ENCODE measurements around the gene GPR183.

The GPR183 gene

DNA sequence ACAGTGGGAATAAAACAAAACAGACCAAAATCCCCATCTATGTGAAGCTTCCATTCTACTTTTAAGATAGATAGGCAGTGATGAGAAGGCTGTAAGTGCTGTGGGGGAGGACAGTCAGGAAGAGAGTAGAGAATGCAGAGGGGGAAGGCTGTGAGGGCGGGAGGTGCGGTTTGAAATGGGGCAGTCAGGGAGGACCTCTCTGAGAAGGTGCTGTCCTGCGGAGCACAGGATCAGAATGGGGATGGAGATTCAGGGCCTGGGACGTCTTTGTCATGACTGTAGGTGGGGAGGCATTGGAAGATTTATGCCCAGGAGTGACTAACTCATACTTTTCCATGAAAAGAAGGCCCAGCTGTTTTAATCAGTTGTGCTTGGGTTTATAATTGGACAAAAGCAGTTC is 3.9 kb upstream of the GPR183 start:
- no peak for DNase-seq

DNA sequence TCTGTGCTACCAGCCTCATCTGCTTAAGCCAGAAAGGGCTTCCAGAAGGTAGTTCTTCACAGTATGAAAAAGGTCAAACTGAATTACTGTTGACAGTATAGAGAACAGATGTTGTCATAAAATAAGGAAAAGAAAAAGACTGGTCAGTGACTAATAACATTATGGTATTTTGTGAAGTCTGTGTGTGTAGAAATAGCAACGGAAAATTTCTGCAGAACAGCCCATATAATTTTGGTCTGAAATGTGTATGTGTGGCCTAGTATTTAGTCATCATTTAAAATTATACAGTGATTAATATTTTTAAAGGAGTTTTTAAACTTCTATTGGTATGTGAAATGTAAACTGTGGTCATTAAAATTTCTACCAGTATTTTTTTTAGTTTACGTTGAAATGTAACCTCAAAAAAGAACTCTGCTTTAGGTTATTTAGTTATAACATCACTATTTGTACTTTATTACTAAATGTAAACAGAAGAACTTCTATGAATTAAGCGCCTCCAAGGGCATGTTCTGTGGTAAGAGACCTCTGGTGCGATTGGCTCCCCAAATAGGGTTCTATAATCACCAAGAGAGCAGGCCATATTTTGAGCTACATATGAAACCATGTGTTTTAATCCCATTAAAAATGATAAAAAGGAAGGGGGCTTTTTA is 3.3 kb upstream of the GPR183 start:
- peak; percentile 89 for DNase-seq

DNA sequence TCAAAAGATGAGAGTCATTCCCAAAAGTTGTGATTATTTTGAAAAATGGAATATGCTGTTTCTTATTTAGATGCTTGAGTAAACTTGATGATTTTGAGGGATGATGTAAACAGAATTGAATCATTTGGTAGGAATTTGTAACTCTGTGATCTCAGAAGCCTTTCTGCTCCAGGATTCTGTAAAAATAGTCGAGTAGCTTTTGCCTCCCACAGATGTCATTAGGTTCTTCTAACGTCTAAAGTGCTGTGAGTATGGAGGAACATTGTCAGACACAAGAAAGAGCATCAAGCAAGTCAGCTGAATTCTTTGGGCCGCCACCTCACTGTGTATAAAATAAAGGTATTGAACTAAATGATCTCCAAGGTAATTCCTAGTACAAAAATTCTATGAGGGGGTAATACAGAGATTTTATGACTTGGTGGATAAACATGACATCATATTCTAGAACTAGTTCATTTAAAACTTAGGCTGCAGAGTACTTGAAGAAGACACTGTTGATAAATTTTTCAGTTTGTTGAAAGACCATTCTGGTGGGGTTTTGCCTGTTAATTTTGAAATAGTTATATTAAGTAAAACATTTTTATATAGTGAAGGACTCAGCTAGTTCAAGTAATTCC is 1.4 kb upstream of the GPR183 start:
- peak; percentile 70 for DNase-seq

DNA sequence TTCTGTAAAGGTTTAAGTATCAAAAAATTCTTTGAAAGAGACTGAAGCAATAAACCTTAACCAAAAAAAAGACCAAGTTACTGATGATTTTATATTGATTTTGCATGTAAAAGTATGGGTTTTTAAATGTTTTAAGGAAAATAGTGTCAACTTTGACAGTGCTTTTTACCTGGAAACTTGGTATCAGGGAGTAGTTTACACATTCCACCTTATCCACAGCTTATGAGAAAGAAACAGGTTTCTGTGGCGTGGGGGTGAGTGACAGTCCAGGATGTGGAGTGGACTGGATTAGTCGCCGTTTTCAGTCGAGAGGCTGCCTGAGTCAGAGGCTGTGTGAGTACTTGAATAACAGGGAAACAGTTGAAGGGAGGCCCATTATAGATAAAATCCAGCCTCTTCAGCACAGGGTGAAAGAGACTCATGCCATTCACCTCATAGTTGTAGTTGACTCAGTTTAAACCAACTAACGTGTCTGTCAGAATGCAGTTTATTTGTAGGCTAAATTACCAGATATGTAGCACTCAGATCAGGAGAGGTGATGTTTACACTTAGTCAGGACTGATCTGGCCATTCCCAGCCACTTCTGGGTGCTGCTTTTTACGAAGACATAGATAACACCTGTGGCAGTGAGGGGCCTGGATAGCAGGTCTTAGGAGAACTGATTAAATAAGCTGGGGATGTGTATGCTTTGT is 595 bp upstream of the GPR183 start:
- DNase-seq, result peak; percentile 86

DNA sequence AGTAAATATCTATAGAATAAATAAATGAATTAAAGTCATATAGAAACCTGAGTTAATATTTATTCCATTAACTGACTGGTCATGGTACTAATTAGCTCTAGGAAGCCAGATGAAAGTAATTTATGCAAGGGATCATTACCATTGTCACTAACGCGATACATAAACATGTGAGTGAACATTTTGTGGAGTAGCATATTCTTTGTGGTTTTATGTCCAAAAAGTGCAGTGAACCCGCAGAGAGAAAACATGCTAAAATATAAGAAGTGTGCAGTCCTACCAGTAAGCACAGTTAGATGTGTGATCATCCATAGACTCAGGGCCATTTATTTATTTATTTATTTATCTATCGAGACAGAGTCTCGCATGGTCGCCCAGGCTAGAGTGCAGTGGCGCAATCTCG is 1.6 kb downstream of the GPR183 start:
- DNase-seq, result no peak

DNA sequence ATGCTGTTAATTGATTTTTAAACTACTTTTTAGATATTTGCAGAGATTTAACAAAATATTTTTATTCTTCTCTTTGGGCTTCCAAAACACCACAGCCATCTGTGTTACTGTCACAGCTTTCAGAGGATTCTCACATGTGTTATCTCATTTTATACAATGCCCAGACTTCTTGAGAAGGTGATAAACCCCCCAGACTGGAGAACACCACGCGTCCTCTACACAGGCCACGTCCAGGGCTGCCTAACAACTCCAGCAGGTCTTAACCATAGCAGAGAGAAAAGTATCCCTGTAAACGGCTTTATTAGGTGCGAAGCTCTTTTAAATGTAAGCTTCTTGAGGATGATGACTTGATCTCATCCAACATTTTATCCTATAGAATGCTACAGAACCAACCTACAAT is 2.0 kb downstream of the GPR183 start:
- DNase-seq, result no peak

DNA sequence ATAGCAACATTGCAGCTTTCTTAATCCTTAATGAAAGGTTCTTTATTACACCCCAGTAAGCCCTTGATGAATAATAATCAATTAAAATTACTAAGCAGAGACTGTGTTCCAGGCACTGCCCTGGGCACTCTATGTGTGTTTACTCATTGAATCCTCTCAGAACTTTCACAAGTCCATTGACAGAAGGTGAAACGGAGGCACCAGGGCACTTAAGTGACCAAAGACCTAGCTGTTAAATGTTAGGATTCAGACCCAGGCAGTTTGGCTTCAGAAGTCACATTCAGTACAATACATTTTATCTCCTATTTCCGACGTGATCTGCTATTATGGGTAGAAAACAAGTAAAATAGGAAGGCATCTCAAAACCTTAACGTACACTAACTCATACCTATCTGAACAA is 2.7 kb downstream of the GPR183 start:
- no peak for DNase-seq

DNA sequence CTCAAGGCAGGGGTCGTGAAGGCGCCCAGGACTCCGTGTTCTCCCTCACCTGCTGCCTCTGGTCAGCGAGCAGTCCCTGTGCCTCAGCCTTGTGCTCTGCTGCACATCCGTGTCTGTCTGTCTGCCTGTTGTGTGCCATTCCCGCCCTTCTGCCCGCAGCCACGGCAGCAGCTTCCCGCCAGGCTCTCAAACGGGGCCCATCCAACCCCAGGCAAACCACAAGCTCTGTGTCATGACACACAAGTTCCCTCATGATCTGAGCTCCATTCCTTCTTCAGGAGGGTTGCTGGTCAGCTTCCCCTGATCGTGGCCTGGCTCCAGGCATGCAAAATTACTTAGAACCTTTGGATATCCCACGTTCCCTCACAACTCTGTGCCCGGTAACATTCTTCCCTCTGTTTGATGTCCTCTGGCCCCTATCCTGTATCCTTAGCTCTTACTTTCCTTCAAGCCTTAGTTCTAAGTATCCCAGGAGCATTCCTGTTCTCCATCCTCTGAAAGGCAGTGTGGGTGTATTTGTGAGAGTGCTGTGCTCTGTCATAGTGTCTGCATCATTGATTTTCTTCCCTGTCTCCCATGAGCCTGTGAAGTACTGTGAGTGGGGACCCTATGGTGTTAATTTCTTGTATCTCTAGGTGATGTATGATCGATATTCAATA is 3.2 kb downstream of the GPR183 start:
- DNase-seq, result no peak

DNA sequence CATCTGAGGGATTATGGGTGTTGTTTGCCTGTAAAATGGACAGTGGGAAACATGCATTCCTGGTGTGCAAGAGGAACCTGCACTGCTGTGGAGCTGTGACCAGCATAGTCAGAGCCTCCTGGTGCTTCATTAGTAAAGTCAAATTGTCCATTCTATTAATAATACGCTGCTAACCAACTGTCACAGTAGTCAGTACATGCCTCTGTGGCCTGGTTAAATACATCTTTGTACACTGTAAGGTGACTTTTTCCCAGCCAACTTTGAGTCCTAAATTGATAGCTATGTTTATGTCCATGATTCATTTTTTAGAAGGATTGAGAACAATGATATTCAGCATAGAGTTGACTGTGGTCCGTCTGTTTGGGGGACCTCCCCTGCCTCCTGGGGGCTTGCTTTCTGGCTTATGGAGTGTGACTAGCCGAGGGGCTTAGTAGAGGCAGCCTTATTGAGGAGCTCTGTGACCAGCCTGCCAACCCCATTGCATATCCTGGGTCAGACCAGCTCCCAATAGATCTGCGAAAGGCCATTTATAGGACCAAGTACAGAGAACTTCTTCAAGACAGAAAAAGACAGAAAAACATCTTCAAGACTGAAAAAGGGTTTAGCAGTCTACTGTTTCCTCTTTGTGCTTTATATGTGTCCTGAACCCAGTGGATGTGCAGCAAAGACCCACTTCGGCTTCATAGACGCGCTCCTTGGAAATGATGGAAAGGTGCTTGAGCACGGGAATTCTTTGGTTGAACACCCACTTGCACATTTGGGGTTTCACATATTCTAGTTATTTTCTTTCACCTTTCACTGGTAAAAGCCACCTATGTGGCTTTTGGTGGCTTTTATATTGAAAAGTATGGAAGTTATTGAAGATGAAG is 4.3 kb downstream of the GPR183 start:
- DNase-seq, result no peak

DNA sequence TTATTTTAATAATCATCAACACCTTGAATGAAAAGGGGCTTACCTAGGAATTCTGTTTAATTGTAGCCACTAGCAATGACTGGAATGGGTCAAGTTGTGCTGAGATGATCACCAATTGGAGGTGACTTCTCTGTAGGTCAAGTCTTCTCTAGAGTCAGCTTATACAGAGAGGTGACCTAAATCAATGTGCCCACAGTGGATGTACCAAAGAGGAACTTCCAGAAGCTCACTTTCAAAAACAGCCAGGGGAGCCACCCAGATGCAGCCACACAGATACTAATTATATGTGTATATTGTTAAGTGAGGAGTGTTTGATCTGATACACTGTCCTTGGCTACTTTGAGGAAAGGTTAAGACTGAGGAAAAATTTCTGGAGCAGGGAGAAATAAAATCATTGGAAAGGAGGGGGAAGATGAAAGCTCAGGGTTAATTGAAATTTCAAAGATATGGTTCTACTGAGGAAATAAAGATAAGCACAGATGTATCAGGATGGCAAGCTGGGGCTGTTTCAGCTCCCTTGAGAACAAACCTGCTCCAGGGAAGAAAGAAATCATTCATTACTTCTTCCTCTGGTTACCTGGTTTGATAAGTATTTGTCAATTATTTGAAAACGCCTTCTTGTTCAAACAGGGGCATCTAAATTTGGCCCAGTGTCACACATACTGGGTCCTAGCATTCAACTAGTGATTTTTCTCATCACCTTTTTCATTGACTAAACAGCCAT is 5.1 kb downstream of the GPR183 start:
- no peak for DNase-seq

DNA sequence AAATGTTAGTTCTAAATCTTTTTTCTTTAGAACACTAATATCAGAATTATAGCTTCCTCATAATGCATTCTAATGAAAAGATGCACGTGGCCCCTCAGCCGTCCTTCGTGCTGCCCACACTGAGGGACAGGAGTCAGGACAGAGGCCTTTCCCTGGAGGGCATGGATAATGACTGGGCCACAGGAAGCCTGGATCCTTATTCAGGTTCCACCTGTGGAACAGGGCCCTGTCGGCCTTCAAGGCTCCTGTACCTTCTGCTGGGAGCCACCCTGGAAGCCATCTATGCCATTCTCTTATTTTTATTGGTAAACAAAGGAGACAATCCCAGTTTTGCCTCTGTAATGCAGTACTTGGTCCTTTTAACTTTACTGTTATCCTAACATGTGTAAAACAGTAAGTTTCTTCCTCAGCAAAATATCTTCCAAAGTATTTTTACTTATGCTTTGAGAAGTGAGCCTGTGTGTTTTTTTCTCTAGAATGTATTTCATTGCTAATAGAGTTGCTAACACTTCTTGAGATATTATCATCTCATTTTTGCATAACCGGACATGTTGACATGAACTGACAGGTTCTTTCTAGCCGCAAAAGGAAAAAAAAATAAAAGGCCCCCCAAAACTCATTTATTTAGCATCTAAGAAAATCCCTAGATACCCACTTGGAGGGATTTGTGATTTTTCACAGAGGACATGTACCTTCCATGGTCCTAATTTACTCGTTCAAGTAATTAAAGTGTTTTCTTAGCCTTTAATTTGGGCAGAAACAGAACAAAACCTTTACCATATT is 6.0 kb downstream of the GPR183 start:
- no peak for DNase-seq

DNA sequence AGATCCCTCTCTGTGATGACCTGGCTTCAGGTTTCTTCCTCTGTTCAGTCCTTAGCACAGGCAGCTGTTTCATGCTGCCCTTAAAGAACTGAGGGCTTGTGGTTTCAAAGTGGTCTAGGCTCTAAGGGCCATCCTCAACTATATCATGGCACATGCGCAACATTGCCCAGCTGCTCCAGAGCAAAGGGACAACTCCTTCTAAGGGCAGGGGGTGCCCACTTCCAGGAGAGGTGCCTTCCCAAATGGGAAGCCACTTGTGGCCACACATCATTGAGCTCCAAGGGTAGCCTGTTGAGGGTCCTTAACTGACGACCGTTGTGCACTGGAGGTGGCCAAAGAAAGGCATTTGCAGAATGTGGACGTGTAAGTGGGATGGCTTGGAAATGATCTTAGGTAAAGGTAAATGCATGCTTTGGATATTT is 7.3 kb downstream of the GPR183 start:
- no peak for DNase-seq

DNA sequence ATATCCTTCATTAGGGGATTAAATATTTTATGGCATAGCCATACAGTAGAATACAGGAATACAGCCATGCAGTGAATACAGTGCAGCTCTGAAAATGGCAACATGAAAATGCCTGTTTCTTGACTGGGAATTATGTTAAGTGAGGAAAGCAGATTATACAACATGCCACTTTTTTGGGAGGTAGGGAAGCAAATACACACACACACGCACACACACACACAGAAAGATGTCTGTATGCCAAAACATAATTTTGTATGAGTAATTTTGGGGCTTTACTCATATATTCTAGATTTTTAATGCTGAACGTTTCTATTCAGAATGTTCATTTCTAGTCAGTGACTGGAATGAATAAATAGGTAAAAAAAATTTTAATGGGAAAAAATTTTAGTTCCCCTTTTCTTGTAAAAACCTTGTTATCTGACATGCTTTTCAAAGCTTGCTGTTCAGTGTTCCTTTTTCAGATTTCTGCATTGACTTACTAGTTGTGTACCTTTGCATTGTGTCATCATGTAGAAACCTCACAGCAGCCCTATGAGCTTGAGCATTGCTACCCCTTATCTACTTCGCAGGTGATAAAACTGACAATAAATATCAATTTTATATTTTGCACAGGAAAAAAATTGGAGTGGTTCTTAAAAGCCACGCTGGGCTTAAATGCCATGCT is 7.8 kb downstream of the GPR183 start:
- DNase-seq, result no peak

DNA sequence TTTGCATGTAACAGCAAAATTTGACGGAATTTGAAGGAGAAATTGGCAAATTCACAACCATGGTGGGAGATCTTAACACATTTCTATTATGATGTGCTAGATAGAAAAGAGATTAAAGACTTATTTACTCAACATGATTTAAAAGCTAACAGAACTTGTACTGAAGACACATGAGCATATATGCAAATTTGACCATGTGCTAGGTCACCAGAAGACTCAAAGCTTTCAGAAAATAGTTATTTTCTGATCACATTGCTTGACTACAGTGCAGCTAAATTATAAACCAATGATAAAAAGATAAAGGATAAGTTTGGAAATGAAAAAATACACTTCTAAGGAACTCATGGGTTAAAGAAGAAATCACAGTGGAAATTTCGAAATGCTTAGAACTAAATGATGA is 9.1 kb downstream of the GPR183 start:
- DNase-seq, result no peak

DNA sequence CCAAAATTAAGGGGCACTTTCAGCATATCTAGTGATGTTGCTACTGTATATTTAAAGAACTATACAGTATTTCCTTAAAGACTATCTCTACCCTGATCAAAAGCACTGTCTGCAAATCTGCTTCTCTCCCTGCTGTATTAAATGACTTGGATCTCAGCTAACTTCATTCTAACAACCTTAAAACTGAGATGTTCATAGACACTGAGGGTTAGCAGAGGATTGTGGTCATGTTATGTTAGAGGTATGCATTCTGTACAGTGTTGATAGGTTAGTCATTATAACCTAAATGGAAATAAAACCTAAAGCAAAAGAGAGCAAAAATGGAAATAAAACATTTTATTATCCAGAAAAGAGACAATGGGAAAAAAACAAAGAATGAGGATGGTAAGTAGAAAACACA is 9.9 kb downstream of the GPR183 start:
- DNase-seq, result peak; percentile 70

DNA sequence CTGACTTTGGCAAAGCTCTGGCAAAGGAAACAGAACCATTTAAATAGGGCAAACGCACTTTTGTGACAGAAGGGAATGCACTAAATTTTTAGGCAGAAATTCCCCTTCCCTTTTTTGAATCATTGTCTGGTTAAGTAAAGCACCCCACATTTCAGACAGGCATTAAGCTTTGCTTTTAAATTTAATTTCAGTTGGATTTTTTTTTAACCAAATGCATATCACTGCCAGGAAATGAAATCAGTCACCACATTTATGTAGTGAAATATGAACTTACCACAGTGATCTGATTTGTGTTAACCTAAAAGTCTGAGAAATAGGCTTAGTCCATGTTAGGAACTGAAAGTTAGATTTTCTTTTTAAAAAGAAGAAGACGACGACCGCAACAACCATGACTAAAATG is 10.8 kb downstream of the GPR183 start:
- DNase-seq, result no peak

DNA sequence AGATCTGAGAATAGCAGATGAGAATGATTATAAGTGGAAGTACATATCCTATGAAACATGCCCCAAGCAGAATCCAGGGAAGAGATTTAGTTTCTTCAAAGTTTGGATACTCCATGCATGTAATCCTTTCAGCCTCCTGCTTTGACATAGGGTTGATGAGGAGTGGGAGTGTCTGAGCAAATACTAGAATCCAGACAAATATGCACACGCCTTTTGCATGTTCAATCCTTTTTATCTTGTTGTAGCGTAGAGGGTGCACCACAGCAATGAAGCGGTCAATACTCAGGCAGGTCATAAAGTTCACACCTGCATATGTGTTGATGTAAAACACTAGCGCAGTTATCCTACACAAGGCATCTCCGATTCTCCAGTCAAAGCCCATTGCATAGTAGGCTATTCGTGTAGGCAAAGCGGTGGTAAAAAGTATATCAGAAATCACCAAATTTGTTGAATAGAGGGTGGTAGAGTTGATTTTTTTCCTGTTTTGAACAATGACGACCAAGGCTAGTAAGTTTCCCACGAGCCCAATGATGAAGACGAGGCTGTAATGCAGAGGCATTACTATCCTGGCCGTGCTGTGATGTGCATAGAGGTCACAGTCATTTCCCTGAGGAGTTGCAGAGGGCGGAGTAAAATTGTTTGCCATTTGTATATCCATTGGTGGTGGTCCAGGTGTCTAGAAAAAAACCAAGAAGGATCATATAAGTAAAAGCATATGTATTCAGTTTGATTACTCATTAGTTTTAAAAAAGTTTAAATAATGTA is 11.5 kb downstream of the GPR183 start:
- no peak for DNase-seq

DNA sequence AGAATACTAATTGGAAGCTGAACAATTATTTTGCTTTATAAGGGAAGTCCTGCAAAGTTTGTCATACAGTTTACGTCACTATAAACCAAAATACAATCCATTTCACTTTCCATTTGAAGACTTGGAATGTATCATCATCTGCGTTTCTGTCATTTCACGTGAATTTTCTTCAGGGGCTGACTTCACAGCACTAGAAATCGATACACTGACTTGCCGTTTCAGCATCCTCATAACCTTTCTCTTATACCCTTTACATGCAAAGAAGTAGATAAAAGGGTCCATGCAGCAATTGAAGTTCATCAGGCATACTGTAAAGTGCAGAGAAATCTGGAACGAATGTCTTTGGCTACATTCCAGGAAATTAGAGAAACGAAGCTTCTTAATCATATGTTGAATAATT is 12.2 kb downstream of the GPR183 start:
- no peak for DNase-seq

DNA sequence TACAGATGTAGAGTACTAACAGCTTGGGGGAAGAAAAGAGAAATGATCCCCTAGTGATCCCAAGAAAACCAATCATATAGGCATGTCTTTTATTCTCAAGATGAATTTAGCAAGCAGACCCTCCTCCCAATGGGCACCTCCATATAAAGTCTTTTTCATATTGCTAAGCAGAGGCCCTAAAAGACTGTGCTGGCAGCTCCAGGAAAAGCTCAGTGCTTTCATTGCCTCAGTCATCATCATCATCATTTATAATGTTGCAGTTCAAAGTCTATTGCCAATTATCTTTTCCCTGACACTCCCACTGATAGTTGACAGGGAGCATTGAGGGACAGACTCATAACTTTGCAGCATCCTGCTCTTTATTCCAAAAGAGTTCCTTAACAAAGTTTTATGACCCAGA is 13.0 kb downstream of the GPR183 start:
- DNase-seq, result no peak

DNA sequence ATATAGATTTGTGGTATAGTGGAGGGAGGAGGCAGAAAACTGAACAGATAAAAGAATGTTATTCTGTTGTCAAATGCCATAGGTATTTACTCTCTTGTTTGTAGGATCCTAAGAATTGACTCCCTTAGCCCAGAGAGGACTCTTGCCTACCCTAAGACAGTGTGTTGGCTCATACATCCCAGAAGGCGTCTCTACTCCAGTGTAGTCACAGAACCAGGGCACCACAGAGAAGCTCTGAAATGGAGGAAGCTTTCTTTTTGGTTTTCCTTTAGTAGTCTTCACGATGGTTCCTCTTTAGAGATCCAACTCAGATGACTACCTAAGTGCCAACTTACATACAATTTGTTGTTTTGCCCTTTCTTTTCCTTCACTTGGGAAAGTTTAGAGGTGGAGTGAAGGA is 14.0 kb downstream of the GPR183 start:
- DNase-seq, result no peak

All from fibroblast of skin of back (primary cell).